Prostate gland (tissue), 2 donors: Measurements from ENCODE around the gene EML4. TPM values are rescaled to one million over a fixed set of nuclear protein-coding genes. Genes with fewer than 3 reads are reported as not detected.
"Not testable (repeated sequence)": the region's sequence is repeated elsewhere in the genome, so short reads cannot be mapped to it uniquely, and the experiment has no call there.

ENCODE experiments used
- DNase-seq: peaks from one replicate; pipeline ENCODE4 v3.0.0-alpha.2; 2019; ENCODE audit warnings: low spot score
- H3K27ac ChIP-seq, 2 donors: fragments of 200-600 bp; sonication (generic); 2 replicates each; pipeline ENCODE4 v1.5.1; 2017 to 2019
- H3K27me3 ChIP-seq: fragments of 200-600 bp; sonication (generic); replicated peaks from 2 replicates; pipeline ENCODE4 v1.5.1; 2019; ENCODE audit not compliant: insufficient read depth
- H3K36me3 ChIP-seq, 2 donors: fragments of 200-600 bp; sonication (generic); 1 replicate in 1 of 2; 2 replicates in 1 of 2; pipeline versions ENCODE4 v1.5.1 to v1.8.1; 2017 to 2019
- H3K4me1 ChIP-seq: fragments of 200-600 bp; sonication (generic); replicated peaks from 2 replicates; pipeline ENCODE4 v1.5.1; 2019
- H3K4me3 ChIP-seq, 2 donors: fragments of 200-600 bp; sonication (generic); 2 replicates each; pipeline ENCODE4 v1.5.1; 2017 to 2019
- H3K9me3 ChIP-seq: fragments of 200-600 bp; sonication (generic); 2 replicates; pipeline ENCODE4 v1.5.1; 2017
- CTCF ChIP-seq, 4 experiments: fragments of 200-600 bp in 2 of 4; fragments of 450-650 bp in 2 of 4; sonication (generic) in 2 of 4; IDR thresholded peaks; 1 replicate in 3 of 4; 2 replicates in 1 of 4; pipeline ENCODE4 v1.5.1; 2016 to 2019; ENCODE audit warnings: antibody characterized with exemption in 4 of 4, mild to moderate bottlenecking in 2 of 4, moderate library complexity in 2 of 4
- POLR2A ChIP-seq: fragments of 450-650 bp; IDR thresholded peaks from one replicate; pipeline ENCODE4 v1.6.1; 2016; ENCODE audit warnings: antibody characterized with exemption, mild to moderate bottlenecking
- POLR2AphosphoS5 ChIP-seq: sonication (generic); formaldehyde crosslinking; IDR thresholded peaks from one replicate; pipeline ENCODE4 v1.6.1; 2017; ENCODE audit warnings: antibody characterized with exemption
- WGBS: methylation state at CpG from one replicate; pipeline ENCODE4 v1.1.5; 2018; 5-methylcytosine and 5-hydroxymethylcytosine counted together
- intact Hi-C: fragments of 100-400 bp; cut with DNase I; formaldehyde crosslinking; loops from one replicate; pipeline ENCODE4 v1.14.2; 2022
- total RNA-seq, 2 donors: library from RNA; depleted of rRNA; stranded (reverse); fragments of >200 nt; gene quantifications; one replicate each; pipeline ENCODE4 v1.1.0, GENCODE V29; 2016

EML4 gene
- total RNA-seq, 2 donors from 2014 or later, result 26.3 to 38.2 TPM

- Histone ChIP-seq H3K27me3 (no peaks in the 10 kb centered on the region), H3K4me3 (peak overlapping the region; percentile 68 to 85), H3K9me3 (no peaks in the 10 kb centered on the region), H3K36me3 (no peaks in the 10 kb centered on the region), H3K4me1 (no peaks in the 10 kb centered on the region), H3K27ac (peak overlapping the region; percentile 84 to 86)
- DNase-seq, result no peak
- intact Hi-C loops, result no loop called here
- 70% methylated on average over 9 of the region's 9 CpGs for WGBS
- TF ChIP-seq CTCF (IDR thresholded peaks at IDR 0.05) (no peak), POLR2AphosphoS5 (no peak), POLR2A (no peak)
Observed at GRCh38 chr2:42170619-42171395, 1.7 kb downstream of the EML4 start.

GRCh38 chr2:42171396-42171980 lies 2.3 kb downstream of the EML4 start:
- TF ChIP-seq POLR2A (no peak), CTCF (IDR thresholded peaks at IDR 0.05) (no peak), POLR2AphosphoS5 (no peak)
- no peak for DNase-seq
- no peaks in the 10 kb centered on the region for H3K4me1 ChIP-seq
- no peaks in the 10 kb centered on the region for H3K27me3 ChIP-seq
- no peak overlapping the region for H3K27ac ChIP-seq
- H3K4me3 ChIP-seq, result no peak overlapping the region
- no peaks in the 10 kb centered on the region for H3K9me3 ChIP-seq
- no peaks in the 10 kb centered on the region for H3K36me3 ChIP-seq
- 53% methylated on average over 3 of the region's 3 CpGs for WGBS
- intact Hi-C loops, result no loop called here

- no peak overlapping the region for H3K4me3 ChIP-seq
- DNase-seq, result no peak
- intact Hi-C loops, result no loop called here
- no peaks in the 10 kb centered on the region for H3K27me3 ChIP-seq
- no peaks in the 10 kb centered on the region for H3K9me3 ChIP-seq
- TF ChIP-seq POLR2A (no peak), POLR2AphosphoS5 (no peak), CTCF (IDR thresholded peaks at IDR 0.05) (no peak)
- H3K27ac ChIP-seq, result no peak overlapping the region
- H3K4me1 ChIP-seq, result no peaks in the 10 kb centered on the region
- WGBS, result 14% methylated on average over 1 of the region's 1 CpG
- no peaks in the 10 kb centered on the region for H3K36me3 ChIP-seq
Observed at GRCh38 chr2:42172020-42172419, 2.9 kb downstream of the EML4 start.

- no peak overlapping the region for H3K27ac ChIP-seq
- WGBS, result 31% methylated on average over 1 of the region's 1 CpG
- DNase-seq, result no peak
- intact Hi-C loops, result no loop called here
- H3K9me3 ChIP-seq, result no peaks in the 10 kb centered on the region
- TF ChIP-seq POLR2AphosphoS5 (no peak), POLR2A (no peak), CTCF (IDR thresholded peaks at IDR 0.05) (no peak)
- H3K4me3 ChIP-seq, result no peak overlapping the region
- H3K27me3 ChIP-seq, result no peaks in the 10 kb centered on the region
- H3K4me1 ChIP-seq, result no peaks in the 10 kb centered on the region
- no peaks in the 10 kb centered on the region for H3K36me3 ChIP-seq
Observed at GRCh38 chr2:42172566-42172965, 3.4 kb downstream of the EML4 start.

GRCh38 chr2:42173467-42173866 lies 4.3 kb downstream of the EML4 start:
- H3K4me3 ChIP-seq, intact Hi-C loops, H3K27me3 ChIP-seq, H3K27ac ChIP-seq, H3K9me3 ChIP-seq, H3K4me1 ChIP-seq, DNase-seq, H3K36me3 ChIP-seq: not testable (repeated sequence)
- WGBS, result 100% methylated on average over 2 of the region's 2 CpGs
